ENCODE measurements around the gene KIF16B. TPM values are rescaled to one million over a fixed set of nuclear protein-coding genes. Genes with fewer than 3 reads are reported as not detected.

Gene KIF16B
- total and polyA plus RNA-seq, 9 of the 15 experiments (the other 6 are each of a cell fraction or from before 2014, with no cell fraction given) = 1.00 to 10.6 (median 8.5) TPM

- Histone ChIP-seq H3K4me2 (ENCODE audit: insufficient read depth, low read length) (no peak overlapping the region), H3K9me3 (replicated peaks; ENCODE audit: control insufficient read depth, insufficient read depth, low read depth, low read length) (no peaks in the 10 kb centered on the region), H3K79me2 (ENCODE audit: control insufficient read depth, insufficient read depth, low read length) (no peaks in the 10 kb centered on the region), H3K27ac (ENCODE audit: extremely low read depth, low read depth, low read length) (no peak overlapping the region), H3K9ac (ENCODE audit: insufficient read depth in 1 of 2, low read depth in 2 of 2, low read length in 2 of 2) (no peak overlapping the region), H3K4me3 (no peak overlapping the region), H4K20me1 (replicated peaks; ENCODE audit: control insufficient read depth, insufficient read depth, low read length) (no peaks in the 10 kb centered on the region), H2AFZ (ENCODE audit: low read depth, low read length) (no peak overlapping the region), H3K27me3 (ENCODE audit: control insufficient read depth in 2 of 2, insufficient read depth in 2 of 2, low read length in 2 of 2) (no peaks in the 10 kb centered on the region), H3K9me1 (ENCODE audit: control insufficient read depth, insufficient read depth, low read length) (no peaks in the 10 kb centered on the region), H3K4me1 (replicated peaks in 1 of 2; ENCODE audit: control insufficient read depth in 2 of 2, insufficient read depth in 2 of 2, low read length in 2 of 2) (no peaks in the 10 kb centered on the region; a peak in 1 of 5 replicates), H3K36me3 (ENCODE audit: control insufficient read depth, insufficient read depth, low read length) (no peaks in the 10 kb centered on the region)
- TF ChIP-seq ZNF184 (CRISPR knock-in tag; IDR thresholded peaks at IDR 0.05) (no peak), SMC3 (conservative IDR thresholded peaks at IDR 0.05; ENCODE audit: insufficient read depth, low read depth, low read length) (no peak), PYGO2 (tag; IDR thresholded peaks at IDR 0.05) (no peak), SRF (CRISPR knock-in tag; IDR thresholded peaks at IDR 0.05) (no peak), SPI1 (IDR thresholded peaks at IDR 0.05; ENCODE audit: borderline replicate concordance, low read depth, low read length) (no peak), PREB (CRISPR knock-in tag; IDR thresholded peaks at IDR 0.05) (no peak), TCFL5 (CRISPR knock-in tag; conservative IDR thresholded peaks at IDR 0.05) (no peak)
- WGBS (ENCODE audit: insufficient coverage, low coverage, missing lambda C conversion rate) = 48% methylated on average over 5 of the region's 8 CpGs
- POLR2A ChIA-PET = no interaction called here
- BruUV-seq (replicated peaks) = no TSS peak
- ATAC-seq (no peak), DNase-seq (ENCODE audit: extremely low read depth in 1 of 4, low spot score in 3 of 4) (no peak), FAIRE-seq (no peak)
- intact Hi-C loops (cut with micrococcal nuclease) (no loop called here), in situ Hi-C loops (cut with MboI) (no loop called here)
- CTCF ChIA-PET (ENCODE audit: low intra/inter-chr PET ratio) = no interaction called here
Observed at GRCh38 chr20:16488086-16488485, 85.2 kb downstream of the KIF16B start.
